ENCODE measurements around the gene FBXO31. TPM values are rescaled to one million over a fixed set of nuclear protein-coding genes. Genes with fewer than 3 reads are reported as not detected.

The FBXO31 gene
- total and polyA plus RNA-seq, 9 of the 15 experiments (the other 6 are each of a cell fraction or from before 2014, with no cell fraction given): 0.18 to 33.3 (median 10.9) TPM

DNA sequence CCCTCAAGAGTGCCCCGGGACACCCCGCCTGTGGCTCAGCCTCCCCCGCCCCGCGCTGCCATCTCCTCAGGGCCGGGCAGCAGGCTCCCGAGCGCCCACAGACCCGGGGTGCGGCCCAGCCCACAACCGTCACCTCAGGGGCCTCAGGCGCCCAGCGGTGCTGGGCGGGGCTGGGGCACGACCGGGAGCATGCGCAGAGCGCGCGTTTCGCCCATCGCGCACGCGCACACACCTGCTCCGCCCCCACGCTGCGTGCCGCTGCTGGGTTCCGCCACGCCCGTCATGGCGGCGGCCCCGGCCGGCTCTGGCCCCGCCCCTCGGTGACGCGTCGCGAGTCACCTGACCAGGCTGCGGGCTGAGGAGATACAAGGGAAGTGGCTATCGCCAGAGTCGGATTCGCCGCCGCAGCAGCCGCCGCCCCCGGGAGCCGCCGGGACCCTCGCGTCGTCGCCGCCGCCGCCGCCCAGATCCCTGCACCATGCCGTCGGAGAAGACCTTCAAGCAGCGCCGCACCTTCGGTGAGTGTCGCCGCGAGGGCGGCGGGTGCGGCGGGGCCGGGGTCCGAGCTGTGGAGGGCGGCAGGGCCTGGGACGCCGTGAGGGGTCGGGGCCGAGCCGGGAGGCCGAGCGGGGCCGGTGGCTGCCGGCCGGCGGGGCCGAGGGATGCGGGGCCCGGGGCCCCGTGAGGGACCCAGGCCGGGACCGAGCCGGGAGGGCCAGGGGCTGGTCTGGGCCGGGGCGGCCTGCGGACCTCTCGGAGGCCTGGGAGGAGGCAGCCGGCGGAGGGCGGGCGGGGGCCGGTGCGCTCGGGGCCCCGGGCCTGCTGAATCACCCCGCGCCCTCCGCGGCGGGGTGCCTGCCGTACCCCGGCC is 8.6 kb upstream of the FBXO31 start, which contains the start of gene MAP1LC3B (continued):
- TF ChIP-seq ZNF655 (CRISPR knock-in tag; IDR thresholded peaks at IDR 0.05) (no peak), PPARD (CRISPR knock-in tag; IDR thresholded peaks at IDR 0.05) (no peak), MXI1 (IDR thresholded peaks at IDR 0.05; ENCODE audit: low read depth, low read length) (peak; percentile 55; the same call in 1 of the 2 replicates), SAFB2 (IDR thresholded peaks at IDR 0.05; ENCODE audit: borderline replicate concordance, low read depth, low read length, severe bottlenecking) (no peak), MAZ (CRISPR knock-in tag; conservative IDR thresholded peaks at IDR 0.05 in 1 of 2, IDR thresholded peaks at IDR 0.05 in 1 of 2) (peak; percentile 69 to 94), ESRRA (IDR thresholded peaks at IDR 0.05; ENCODE audit: borderline replicate concordance, low read depth) (peak; percentile 91), ZNF316 (IDR thresholded peaks at IDR 0.05) (no peak), DDX20 (tag; IDR thresholded peaks at IDR 0.05; ENCODE audit: low read depth) (no peak), ZNF75A (CRISPR knock-in tag; IDR thresholded peaks at IDR 0.05) (no peak), CAMTA2 (CRISPR knock-in tag; conservative IDR thresholded peaks at IDR 0.05) (no peak), KDM5B (IDR thresholded peaks at IDR 0.05; ENCODE audit: insufficient replicate concordance, low read depth, low read length) (peak; percentile 77), CREB3L1 (IDR thresholded peaks at IDR 0.05; ENCODE audit: borderline replicate concordance, low read depth) (peak; percentile 72), ELF1 (tag; IDR thresholded peaks at IDR 0.05) (peak; percentile 100), POLR2A (conservative IDR thresholded peaks at IDR 0.05) (peak; percentile 88), SMAD3 (CRISPR knock-in tag; conservative IDR thresholded peaks at IDR 0.05) (no peak), POLR2B (IDR thresholded peaks at IDR 0.05; ENCODE audit: low read depth, partially characterized antibody) (peak; percentile 73), BACH1 (tag; IDR thresholded peaks at IDR 0.05) (no peak), EP300 (IDR thresholded peaks at IDR 0.05; ENCODE audit: low read length) (0 out of 2 replicates have a peak, but pooled peaks have one; percentile 17), PHF21A (IDR thresholded peaks at IDR 0.05; ENCODE audit: borderline replicate concordance, low read depth) (no peak)
- TF ChIP-seq, protein P1, sequence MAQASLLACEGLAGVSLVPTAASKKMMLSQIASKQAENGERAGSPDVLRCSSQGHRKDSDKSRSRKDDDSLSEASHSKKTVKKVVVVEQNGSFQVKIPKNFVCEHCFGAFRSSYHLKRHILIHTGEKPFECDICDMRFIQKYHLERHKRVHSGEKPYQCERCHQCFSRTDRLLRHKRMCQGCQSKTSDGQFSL (CRISPR knock-in tag; IDR thresholded peaks at IDR 0.05): no peak
- TF ChIP-seq, protein P1 (tag; IDR thresholded peaks at IDR 0.05): no peak
- TF ChIP-seq, protein P2, sequence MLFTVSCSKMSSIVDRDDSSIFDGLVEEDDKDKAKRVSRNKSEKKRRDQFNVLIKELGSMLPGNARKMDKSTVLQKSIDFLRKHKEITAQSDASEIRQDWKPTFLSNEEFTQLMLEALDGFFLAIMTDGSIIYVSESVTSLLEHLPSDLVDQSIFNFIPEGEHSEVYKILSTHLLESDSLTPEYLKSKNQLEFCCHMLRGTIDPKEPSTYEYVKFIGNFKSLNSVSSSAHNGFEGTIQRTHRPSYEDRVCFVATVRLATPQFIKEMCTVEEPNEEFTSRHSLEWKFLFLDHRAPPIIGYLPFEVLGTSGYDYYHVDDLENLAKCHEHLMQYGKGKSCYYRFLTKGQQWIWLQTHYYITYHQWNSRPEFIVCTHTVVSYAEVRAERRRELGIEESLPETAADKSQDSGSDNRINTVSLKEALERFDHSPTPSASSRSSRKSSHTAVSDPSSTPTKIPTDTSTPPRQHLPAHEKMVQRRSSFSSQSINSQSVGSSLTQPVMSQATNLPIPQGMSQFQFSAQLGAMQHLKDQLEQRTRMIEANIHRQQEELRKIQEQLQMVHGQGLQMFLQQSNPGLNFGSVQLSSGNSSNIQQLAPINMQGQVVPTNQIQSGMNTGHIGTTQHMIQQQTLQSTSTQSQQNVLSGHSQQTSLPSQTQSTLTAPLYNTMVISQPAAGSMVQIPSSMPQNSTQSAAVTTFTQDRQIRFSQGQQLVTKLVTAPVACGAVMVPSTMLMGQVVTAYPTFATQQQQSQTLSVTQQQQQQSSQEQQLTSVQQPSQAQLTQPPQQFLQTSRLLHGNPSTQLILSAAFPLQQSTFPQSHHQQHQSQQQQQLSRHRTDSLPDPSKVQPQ (CRISPR knock-in tag; IDR thresholded peaks at IDR 0.05; ENCODE audit: borderline replicate concordance): no peak

All from K562 (cell line).